NCI-H1694 (cell line): ENCODE measurements around the gene DYNC1I1.

Experiments used
- DNase-seq: peaks from one replicate; lab custom pipeline; 2025; lab: John Stamatoyannopoulos, UW

DYNC1I1 gene

GRCh38 chr7:95861041-95861440 is 88.7 kb downstream of the DYNC1I1 start:
- DNase-seq = no peak

- no peak for DNase-seq
Observed at GRCh38 chr7:95863623-95864022, 91.3 kb downstream of the DYNC1I1 start.

GRCh38 chr7:95865716-95866371 is 93.5 kb downstream of the DYNC1I1 start:
- DNase-seq = no peak

- DNase-seq = no peak
Observed at GRCh38 chr7:95867309-95867708, 95.0 kb downstream of the DYNC1I1 start.

GRCh38 chr7:95871075-95871848 is 98.9 kb downstream of the DYNC1I1 start:
- peak; percentile 81 for DNase-seq

GRCh38 chr7:95871896-95872295 is 99.5 kb downstream of the DYNC1I1 start:
- no peak for DNase-seq

GRCh38 chr7:95874129-95874528 is 101.8 kb downstream of the DYNC1I1 start:
- DNase-seq = no peak

- no peak for DNase-seq
Observed at GRCh38 chr7:95874541-95875265, 102.3 kb downstream of the DYNC1I1 start.

- no peak for DNase-seq
Observed at GRCh38 chr7:95875519-95875918, 103.2 kb downstream of the DYNC1I1 start.

- DNase-seq = no peak
Observed at GRCh38 chr7:95878677-95879076, 106.3 kb downstream of the DYNC1I1 start.

- DNase-seq = no peak
Observed at GRCh38 chr7:95881597-95881996, 109.2 kb downstream of the DYNC1I1 start.

- DNase-seq = no peak
Observed at GRCh38 chr7:95883217-95883616, 110.9 kb downstream of the DYNC1I1 start.

GRCh38 chr7:95886501-95887090 is 114.2 kb downstream of the DYNC1I1 start:
- no peak for DNase-seq

- DNase-seq = no peak
Observed at GRCh38 chr7:95893484-95893883, 121.1 kb downstream of the DYNC1I1 start.

- peak; percentile 70 for DNase-seq
Observed at GRCh38 chr7:95897557-95898251, 125.3 kb downstream of the DYNC1I1 start.

- DNase-seq = no peak
Observed at GRCh38 chr7:95899919-95900513, 127.7 kb downstream of the DYNC1I1 start.

- no peak for DNase-seq
Observed at GRCh38 chr7:95901006-95901405, 128.7 kb downstream of the DYNC1I1 start.

GRCh38 chr7:95904099-95904498 is 131.7 kb downstream of the DYNC1I1 start:
- no peak for DNase-seq

- no peak for DNase-seq
Observed at GRCh38 chr7:95905167-95905566, 132.8 kb downstream of the DYNC1I1 start.

- DNase-seq = no peak
Observed at GRCh38 chr7:95906851-95907250, 134.5 kb downstream of the DYNC1I1 start.

GRCh38 chr7:95907337-95907736 is 135.0 kb downstream of the DYNC1I1 start:
- DNase-seq = no peak

- DNase-seq = no peak
Observed at GRCh38 chr7:95908499-95908898, 136.1 kb downstream of the DYNC1I1 start.
